Central memory CD8-positive, alpha-beta T cell (primary cell): Measurements from ENCODE around the gene FLVCR2.
"Not testable (repeated sequence)": the region's sequence is repeated elsewhere in the genome, so short reads cannot be mapped to it uniquely, and the experiment has no call there.

Source experiments
- ATAC-seq: fragments of 150-1000 bp; cut with Tn5 transposase; replicated peaks from 2 replicates; pipeline ENCODE4 v1.10.0; 2022; ENCODE audit warnings: mild to moderate bottlenecking, moderate FRiP score, moderate number of reproducible peaks; ENCODE audit not compliant: poor library complexity, severe bottlenecking; ENCODE audit errors: extremely low read depth
- DNase-seq, 2 donors: peaks; one replicate each; pipeline ENCODE4 v3.0.0; 2021; ENCODE audit warnings: low spot score in 2 of 2
- H3K27ac Mint-ChIP-seq: one replicate; pipeline ENCODE4 v1.8.0; 2022; ENCODE audit warnings: low read depth, mild to moderate bottlenecking, moderate library complexity, mixed read lengths
- H3K27me3 Mint-ChIP-seq: one replicate; pipeline ENCODE4 v1.8.0; 2022; ENCODE audit warnings: mixed read lengths
- H3K36me3 Mint-ChIP-seq: one replicate; pipeline ENCODE4 v1.8.0; 2022; ENCODE audit warnings: mild to moderate bottlenecking, moderate library complexity, mixed read lengths; ENCODE audit not compliant: insufficient read depth
- H3K4me1 Mint-ChIP-seq: one replicate; pipeline ENCODE4 v1.8.0; 2022; ENCODE audit warnings: mixed read lengths
- H3K4me3 Mint-ChIP-seq: one replicate; pipeline ENCODE4 v1.8.0; 2022; ENCODE audit warnings: mild to moderate bottlenecking, moderate library complexity, mixed read lengths
- H3K9me3 Mint-ChIP-seq: one replicate; pipeline ENCODE4 v1.8.0; 2022; ENCODE audit warnings: mixed read lengths

FLVCR2 gene

DNA sequence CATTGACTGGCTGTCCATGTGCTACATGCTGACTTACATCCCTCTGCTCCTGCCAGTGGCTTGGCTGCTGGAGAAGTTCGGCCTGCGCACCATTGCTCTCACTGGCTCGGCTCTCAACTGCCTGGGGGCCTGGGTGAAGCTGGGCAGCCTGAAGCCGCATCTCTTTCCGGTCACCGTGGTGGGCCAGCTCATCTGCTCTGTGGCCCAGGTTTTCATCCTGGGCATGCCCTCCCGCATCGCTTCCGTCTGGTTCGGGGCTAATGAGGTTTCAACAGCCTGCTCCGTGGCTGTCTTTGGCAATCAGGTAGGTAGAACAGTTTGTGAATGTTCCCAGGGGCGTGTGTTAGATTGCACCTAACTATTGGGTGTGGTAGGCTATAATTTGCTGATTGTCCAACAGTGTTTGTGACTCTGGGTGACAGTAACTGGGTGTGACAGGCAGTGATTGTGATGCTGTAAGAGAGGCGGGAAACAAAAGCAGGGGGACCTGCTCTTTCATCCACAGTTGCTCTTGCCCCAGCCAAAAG, 981 bp downstream of the FLVCR2 start:
- peaks cover 2% of the 10 kb centered on the region for H3K36me3 Mint-ChIP-seq
- no peak overlapping the region for H3K27ac Mint-ChIP-seq
- H3K4me3 Mint-ChIP-seq = peak overlapping the region; percentile 89
- ATAC-seq (no peak), DNase-seq (no peak)
- H3K9me3 Mint-ChIP-seq = no peaks in the 10 kb centered on the region
- peaks cover 19% of the 10 kb centered on the region for H3K4me1 Mint-ChIP-seq
- H3K27me3 Mint-ChIP-seq = no peaks in the 10 kb centered on the region

DNA sequence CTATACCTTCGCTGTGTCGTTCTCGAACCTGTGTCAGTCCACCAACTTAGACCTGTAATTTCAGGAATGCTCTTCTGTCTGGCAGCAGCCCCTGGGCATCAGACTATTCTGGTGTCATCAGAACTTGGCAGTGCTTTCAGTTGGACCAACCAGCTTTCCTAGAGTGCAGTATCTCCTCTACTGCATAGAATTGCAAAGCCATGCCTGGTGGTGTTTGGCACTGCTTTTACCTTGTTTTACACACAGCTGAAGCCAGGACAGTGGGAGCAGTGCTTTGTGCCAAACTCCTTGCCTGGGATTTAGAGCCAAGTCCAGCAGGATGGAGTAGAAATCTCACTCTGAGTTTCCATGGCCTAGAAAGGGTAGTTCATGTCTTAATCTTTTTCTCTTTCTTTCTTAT, 1.5 kb downstream of the FLVCR2 start:
- Mint-ChIP-seq H3K4me3 (peak overlapping the region; percentile 89), H3K36me3 (peaks cover 2% of the 10 kb centered on the region), H3K4me1 (peaks cover 19% of the 10 kb centered on the region), H3K27me3 (no peaks in the 10 kb centered on the region), H3K27ac (no peak overlapping the region), H3K9me3 (no peaks in the 10 kb centered on the region)
- ATAC-seq (no peak), DNase-seq (no peak)

DNA sequence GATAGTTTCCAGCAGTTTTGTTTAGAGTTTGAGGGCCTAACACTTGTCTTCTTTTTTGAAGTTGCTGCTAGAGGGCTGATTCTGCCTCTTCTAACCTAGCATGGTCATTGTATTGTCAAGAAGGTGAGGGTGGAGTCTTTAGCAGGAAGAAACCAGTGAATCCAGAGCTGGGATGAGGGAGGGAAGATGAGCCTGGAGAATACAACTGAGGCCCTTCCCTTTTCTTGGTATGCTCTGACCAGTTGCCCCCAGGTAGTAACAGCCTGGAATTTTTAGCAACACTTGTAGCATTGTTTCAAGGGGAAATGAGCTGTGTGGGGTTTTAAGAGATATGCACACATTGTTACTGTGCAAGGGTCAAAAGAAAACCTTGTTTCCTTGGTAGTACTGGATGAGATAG, 9.0 kb downstream of the FLVCR2 start:
- H3K27ac Mint-ChIP-seq = no peak overlapping the region
- no peak for ATAC-seq
- no peak for DNase-seq
- no peaks in the 10 kb centered on the region for H3K27me3 Mint-ChIP-seq
- H3K36me3 Mint-ChIP-seq = no peaks in the 10 kb centered on the region
- H3K4me3 Mint-ChIP-seq = no peak overlapping the region
- no peaks in the 10 kb centered on the region for H3K4me1 Mint-ChIP-seq
- H3K9me3 Mint-ChIP-seq = no peaks in the 10 kb centered on the region

DNA sequence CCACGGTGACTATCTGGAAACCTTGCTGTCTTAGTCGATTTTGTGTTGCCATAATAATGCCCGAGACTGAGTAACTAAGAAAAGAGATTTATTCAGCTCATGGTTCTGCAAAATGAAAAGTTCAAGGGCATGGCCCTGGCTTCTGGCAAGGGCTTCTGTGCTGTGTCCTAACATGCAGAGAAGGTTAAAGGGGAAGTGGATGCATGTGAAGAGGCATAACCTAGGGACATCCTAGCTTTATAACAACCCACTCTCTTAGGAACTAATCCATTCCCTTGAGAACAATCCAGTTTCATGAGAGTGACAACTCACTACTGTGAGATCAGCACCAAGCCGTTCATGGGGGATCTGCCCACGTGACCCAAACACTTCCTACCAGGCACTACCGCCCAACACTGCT, 11.5 kb downstream of the FLVCR2 start:
- Mint-ChIP-seq H3K27me3 (no peaks in the 10 kb centered on the region), H3K4me1 (no peaks in the 10 kb centered on the region), H3K27ac (no peak overlapping the region), H3K36me3 (no peaks in the 10 kb centered on the region), H3K4me3 (no peak overlapping the region), H3K9me3 (no peaks in the 10 kb centered on the region)
- DNase-seq (no peak), ATAC-seq (no peak)

DNA sequence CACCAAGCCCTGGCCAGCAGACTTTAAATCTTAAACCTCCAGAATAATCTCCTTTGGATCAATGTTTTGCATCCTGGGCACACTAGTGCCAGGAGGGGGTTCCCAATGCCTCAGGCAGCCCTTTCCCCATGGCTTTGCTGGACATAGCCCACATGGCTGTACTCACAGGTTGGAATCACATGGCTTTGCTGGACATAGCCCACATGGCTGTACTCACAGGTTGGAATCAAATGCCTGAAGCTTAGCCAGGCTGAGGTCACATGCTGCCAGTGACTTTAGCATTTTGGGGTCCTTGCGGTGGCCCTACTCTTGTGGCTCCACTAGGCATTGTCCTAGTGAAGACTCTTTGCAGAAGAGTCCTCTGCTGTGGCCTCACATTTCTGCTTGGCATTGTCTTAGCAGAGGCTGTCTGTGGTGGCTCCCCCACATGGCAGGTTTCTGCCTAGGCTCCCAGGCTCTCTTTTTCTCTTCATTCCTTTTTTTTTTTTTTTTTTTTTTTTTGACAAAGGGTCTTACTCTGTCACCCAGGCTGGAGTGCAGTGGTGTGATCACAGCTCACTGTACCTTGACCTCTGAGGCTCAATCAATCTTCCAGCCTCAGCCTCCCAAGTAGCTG, 13.0 kb downstream of the FLVCR2 start:
- ATAC-seq (no peak), DNase-seq (no peak)
- Mint-ChIP-seq H3K27me3 (no peaks in the 10 kb centered on the region), H3K27ac (no peak overlapping the region), H3K9me3 (no peaks in the 10 kb centered on the region), H3K4me3 (no peak overlapping the region), H3K4me1 (no peaks in the 10 kb centered on the region), H3K36me3 (no peaks in the 10 kb centered on the region)

DNA sequence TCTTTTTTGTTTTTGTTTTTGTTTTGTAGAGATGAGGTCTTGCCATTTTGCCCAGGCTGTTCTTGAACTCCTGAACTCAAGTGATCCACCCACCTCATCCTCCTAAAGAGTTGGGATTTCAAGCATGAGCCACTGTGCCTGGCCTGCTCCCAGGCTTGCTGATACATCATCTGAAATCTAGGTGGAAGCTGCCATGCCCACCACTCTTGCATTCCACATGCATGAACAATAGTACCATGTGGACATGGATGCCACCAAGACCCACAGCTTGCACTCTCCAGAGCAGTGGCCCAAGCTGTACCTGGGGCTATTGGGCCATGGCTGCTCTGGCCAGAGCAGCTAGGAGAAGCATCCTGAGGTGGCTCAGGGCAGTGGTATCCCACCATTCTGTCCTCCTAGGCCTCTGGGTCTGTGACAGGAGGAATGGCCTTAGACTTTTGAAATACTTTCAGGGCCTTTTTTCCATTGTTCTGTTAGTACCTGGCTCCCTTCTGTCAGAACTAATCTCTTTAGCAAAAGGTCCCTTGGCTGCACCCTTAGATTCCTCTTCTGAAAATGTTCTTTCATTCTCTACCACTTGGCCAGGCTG, 13.7 kb downstream of the FLVCR2 start:
- Mint-ChIP-seq H3K4me3 (no peak overlapping the region), H3K4me1 (no peaks in the 10 kb centered on the region), H3K9me3 (no peaks in the 10 kb centered on the region), H3K27ac (no peak overlapping the region), H3K27me3 (no peaks in the 10 kb centered on the region), H3K36me3 (no peaks in the 10 kb centered on the region)
- DNase-seq = no peak
- no peak for ATAC-seq

DNA sequence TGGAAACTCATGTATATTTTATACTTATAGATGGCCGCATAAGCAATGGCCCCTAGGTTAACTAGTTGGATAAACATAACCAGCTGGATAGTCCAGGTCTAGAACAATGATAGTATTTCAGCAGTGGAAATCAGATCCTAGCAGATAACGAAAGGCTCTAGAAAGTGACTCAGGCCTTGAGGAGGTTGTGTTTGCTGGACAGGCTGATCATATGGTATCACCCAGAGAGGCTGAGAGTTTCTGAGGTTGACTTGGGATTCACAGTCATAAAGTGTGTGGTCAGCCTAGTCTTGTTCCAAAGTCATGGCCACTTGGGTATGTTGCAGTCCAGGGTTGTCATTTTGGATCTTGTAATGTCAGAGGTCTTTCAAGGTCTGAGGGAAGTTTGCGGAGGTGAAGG, 16.8 kb downstream of the FLVCR2 start:
- H3K36me3 Mint-ChIP-seq = no peaks in the 10 kb centered on the region
- H3K27ac Mint-ChIP-seq = no peak overlapping the region
- H3K4me3 Mint-ChIP-seq = no peak overlapping the region
- no peaks in the 10 kb centered on the region for H3K4me1 Mint-ChIP-seq
- no peaks in the 10 kb centered on the region for H3K27me3 Mint-ChIP-seq
- ATAC-seq (no peak), DNase-seq (no peak)
- H3K9me3 Mint-ChIP-seq = no peaks in the 10 kb centered on the region

DNA sequence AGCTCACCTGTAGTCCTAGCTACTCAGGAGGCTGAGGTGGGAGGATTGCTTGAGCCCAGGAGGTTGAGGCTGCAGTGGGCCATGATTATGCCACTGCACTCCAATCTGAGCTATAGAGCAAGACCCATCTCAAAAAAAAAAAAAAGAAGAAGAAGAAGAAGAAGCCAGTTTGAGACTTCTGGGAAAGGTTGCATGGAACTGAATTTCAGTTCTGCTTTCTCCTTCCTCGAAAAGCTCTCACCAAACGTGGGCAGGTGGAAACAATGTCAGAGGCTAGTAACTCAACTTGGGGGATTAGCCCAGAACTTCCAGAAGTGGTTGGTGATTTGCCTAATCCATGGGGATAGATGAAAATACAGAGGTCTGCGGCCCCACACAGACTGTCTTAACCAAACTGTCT, 18.7 kb downstream of the FLVCR2 start:
- H3K4me3 Mint-ChIP-seq = no peak overlapping the region
- no peaks in the 10 kb centered on the region for H3K36me3 Mint-ChIP-seq
- H3K27me3 Mint-ChIP-seq = no peaks in the 10 kb centered on the region
- ATAC-seq = no peak
- no peaks in the 10 kb centered on the region for H3K9me3 Mint-ChIP-seq
- no peak overlapping the region for H3K27ac Mint-ChIP-seq
- DNase-seq = no peak
- no peaks in the 10 kb centered on the region for H3K4me1 Mint-ChIP-seq

DNA sequence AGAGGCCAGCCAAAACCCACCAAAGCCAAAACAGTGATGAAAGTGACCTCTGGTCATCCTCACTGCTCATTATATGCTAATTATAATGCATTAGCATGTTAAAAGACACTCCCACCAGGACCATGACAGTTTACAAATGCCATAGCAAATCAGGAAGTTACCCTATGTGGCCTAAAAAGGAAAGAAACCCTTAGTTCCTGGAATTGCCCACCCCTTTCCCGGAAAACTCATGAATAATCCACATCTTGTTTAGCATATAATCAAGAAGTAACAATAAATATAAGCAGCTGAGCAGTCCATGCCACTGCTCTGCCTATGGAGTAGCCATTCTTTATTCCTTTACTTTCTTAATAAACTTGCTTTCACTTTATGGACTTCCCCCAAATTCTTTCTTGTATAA, 21.7 kb downstream of the FLVCR2 start:
- H3K27me3 Mint-ChIP-seq, H3K4me1 Mint-ChIP-seq, H3K27ac Mint-ChIP-seq, DNase-seq, H3K9me3 Mint-ChIP-seq, H3K4me3 Mint-ChIP-seq, H3K36me3 Mint-ChIP-seq, ATAC-seq: not testable (repeated sequence)

DNA sequence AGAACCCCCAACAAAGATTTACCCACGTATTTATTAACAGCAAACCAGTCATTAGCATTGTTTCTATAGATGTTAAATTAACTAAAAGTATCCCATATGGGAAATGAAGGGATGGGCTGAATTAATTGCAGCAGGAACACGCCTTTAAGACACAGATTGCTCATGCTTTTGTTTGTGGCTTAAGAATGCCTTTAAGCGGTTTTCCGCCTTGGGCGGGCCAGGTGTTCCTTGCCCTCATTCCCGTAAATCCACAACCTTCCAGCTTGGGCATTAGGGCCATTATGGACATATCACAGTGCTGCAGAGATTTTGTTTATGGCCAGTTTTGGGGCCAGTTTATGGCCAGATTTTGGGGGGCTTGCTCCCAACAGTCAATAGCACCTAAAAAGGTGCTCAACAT, 22.6 kb downstream of the FLVCR2 start:
- H3K4me1 Mint-ChIP-seq, H3K4me3 Mint-ChIP-seq, H3K27me3 Mint-ChIP-seq, H3K9me3 Mint-ChIP-seq, H3K36me3 Mint-ChIP-seq, DNase-seq, H3K27ac Mint-ChIP-seq, ATAC-seq: not testable (repeated sequence)

DNA sequence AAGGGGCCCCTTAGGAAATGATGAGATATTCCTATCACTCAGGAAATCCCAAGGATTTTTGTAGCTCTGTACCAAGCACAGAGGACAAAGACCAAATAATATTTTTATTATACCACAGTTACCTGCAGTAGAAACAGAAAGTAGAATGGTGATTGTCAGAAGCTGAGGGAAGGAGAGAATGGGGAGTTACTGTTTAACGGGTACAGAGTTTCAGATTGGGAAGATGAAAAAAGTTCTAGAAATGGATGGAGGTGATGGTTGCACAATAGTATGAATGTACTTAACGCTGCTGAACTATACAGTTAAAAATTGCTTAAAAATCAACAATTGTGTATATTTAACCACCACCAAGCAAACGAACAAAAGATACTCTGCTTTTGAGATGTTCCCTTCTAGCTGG, 24.1 kb downstream of the FLVCR2 start:
- ATAC-seq (no peak), DNase-seq (no peak)
- no peak overlapping the region for H3K4me3 Mint-ChIP-seq
- no peaks in the 10 kb centered on the region for H3K36me3 Mint-ChIP-seq
- peak overlapping the region; percentile 22 for H3K27ac Mint-ChIP-seq
- H3K9me3 Mint-ChIP-seq = no peaks in the 10 kb centered on the region
- H3K4me1 Mint-ChIP-seq = no peaks in the 10 kb centered on the region
- no peaks in the 10 kb centered on the region for H3K27me3 Mint-ChIP-seq

DNA sequence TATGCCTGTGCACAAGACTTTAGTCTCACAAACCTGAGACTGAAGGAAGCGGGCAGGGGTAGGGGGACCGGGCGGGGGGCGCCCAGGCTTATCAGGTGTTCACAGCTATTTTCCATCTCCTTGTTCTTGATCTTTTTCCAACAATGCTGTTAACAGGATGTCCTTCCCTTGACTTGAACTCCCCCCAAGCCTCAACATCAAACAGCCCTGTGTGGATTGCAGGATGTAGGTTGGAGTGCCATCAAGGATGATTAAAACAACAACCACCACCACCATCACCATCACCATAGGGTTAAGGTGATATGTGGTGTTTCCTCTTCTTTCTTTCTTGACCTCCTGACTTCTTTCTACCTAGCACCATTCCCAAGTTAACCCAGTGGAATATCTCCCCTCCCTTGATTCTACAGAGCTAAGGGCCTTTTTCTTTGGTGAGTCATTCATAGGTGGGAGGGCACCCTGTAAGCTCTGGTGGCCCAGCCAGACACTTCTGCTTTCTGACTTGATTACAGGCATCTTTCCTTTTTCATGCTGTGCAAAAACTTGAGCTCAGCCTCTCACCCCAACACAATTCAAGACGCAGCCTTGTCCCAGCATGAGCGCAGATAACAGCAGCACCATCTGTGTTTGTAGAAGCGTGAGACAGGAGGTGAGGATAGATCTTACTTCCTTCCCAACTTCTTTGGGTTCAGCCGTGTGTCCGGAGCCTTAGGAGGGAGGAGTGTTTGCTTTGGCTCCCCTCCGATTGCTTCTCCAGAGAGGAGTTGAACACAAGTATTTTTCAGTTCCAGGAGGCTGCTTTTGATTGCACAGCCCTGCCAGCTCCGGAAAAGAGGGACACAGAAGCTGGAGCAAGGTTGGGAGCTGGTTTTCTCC, 26.8 kb downstream of the FLVCR2 start:
- H3K4me1 Mint-ChIP-seq = no peaks in the 10 kb centered on the region
- no peaks in the 10 kb centered on the region for H3K27me3 Mint-ChIP-seq
- DNase-seq (no peak), ATAC-seq (no peak)
- no peak overlapping the region for H3K27ac Mint-ChIP-seq
- H3K36me3 Mint-ChIP-seq = no peaks in the 10 kb centered on the region
- no peak overlapping the region for H3K4me3 Mint-ChIP-seq
- no peaks in the 10 kb centered on the region for H3K9me3 Mint-ChIP-seq

DNA sequence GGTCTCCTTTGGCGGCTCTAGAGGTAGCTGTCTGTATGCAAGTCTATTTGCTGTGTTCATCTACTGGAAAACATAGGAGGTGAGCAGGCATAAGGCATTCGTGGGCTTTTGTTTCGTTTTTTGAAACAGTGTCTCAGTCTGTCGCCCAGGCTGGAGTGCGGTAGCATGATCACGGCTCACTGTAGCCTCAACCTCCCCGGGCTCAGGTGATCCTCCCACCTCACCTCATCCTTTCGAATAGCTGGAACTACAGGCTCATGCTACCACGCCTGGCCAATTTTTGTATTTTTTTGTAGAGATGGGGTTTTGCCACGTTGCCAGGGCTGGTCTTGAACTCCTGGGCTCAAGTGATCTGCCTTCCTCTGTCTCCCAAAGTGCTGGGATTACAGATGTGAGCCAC, 27.5 kb downstream of the FLVCR2 start:
- ATAC-seq (no peak), DNase-seq (no peak)
- Mint-ChIP-seq H3K36me3 (peaks cover 2% of the 10 kb centered on the region), H3K4me3 (no peak overlapping the region), H3K9me3 (no peaks in the 10 kb centered on the region), H3K27me3 (no peaks in the 10 kb centered on the region), H3K27ac (no peak overlapping the region), H3K4me1 (no peaks in the 10 kb centered on the region)
